Measurements from ENCODE around the gene TTBK1. TPM values are rescaled to one million over a fixed set of nuclear protein-coding genes. Genes with fewer than 3 reads are reported as not detected.
A peak's percentile ranks its signal among the peaks of the same experiment; 100 is the strongest.

The TTBK1 gene
- total and polyA plus RNA-seq, 9 donors, result 0.03 to 0.11 (median 0.06) TPM; not detected in 6

DNA sequence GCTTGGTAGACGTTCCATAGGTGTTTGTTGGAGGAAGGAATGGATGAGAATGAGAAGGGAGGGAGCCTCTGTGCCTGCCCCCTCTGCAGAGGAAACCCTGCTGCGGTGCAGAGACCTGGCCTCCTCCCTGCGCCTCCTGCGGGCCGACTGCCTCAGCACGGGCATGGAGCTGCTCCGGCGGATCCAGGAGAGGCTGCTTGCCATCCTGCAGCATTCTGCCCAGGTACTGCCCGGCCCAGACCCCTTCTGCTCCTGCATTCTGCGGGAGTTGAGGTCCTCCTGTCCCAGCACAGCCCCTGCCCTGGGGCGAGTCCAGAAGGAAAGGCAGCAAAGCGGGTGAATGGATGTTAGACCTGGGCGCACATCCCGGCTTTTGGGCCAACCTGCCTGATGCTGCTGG lies 20.1 kb upstream of the TTBK1 start:
- 78 to 87% (median 80%) methylated on average over 14 of the region's 14 CpGs for WGBS, 3 donors
- Histone ChIP-seq H3K9me3 (no peaks in the 10 kb centered on the region), H3K27me3 (no peaks in the 10 kb centered on the region), H3K36me3 (no peaks in the 10 kb centered on the region), H3K4me1 (ENCODE audit: insufficient read depth) (no peaks in the 10 kb centered on the region), H3K4me3 (no peak overlapping the region), H3K27ac (no peak overlapping the region)
- no peak for TF ChIP-seq POLR2A (IDR thresholded peaks at IDR 0.05)
- TF ChIP-seq, protein P1, sequence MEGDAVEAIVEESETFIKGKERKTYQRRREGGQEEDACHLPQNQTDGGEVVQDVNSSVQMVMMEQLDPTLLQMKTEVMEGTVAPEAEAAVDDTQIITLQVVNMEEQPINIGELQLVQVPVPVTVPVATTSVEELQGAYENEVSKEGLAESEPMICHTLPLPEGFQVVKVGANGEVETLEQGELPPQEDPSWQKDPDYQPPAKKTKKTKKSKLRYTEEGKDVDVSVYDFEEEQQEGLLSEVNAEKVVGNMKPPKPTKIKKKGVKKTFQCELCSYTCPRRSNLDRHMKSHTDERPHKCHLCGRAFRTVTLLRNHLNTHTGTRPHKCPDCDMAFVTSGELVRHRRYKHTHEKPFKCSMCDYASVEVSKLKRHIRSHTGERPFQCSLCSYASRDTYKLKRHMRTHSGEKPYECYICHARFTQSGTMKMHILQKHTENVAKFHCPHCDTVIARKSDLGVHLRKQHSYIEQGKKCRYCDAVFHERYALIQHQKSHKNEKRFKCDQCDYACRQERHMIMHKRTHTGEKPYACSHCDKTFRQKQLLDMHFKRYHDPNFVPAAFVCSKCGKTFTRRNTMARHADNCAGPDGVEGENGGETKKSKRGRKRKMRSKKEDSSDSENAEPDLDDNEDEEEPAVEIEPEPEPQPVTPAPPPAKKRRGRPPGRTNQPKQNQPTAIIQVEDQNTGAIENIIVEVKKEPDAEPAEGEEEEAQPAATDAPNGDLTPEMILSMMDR (IDR thresholded peaks at IDR 0.05), result no peak
- no peak for TF ChIP-seq EP300 (IDR thresholded peaks at IDR 0.05)
- DNase-seq, result peak in 1 of 5 donors; percentile 17
- intact Hi-C loops (cut with DNase I), result loop anchor here in 1 of 4 donors (10.0 kb wide), 1 partner anchor 282 kb away; no protein-coding TSS in a partner anchor

DNA sequence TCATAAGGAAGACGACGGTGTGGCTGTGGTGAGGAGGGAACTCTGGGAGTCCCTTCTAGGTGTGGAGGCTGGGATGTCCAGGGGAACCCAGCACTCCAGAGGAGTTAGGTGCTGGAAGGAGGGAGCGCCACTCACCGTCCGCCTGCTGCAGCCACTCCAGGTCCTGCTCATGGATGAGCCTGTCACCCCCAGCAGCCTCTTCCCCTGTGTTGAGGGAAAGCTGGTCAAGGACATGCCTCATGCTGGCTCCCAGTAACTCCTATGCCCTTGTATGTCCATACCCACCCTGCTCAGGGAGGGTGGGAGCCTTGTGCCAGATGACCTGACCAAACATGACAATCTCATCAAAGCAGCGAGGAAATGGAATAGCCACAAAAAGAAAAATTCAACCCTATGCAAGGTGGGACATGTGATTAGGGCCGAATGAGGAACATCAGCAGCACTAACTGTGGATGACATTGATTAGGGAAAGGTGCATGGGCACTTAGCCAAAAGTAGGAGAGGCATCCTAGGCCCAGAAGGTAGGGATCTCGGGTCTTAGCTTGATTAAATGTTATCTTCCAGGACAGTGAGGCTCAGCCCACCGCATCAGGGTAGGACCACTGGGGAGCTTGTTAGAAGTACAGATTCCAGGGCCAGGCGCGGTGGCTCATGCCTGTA lies 17.0 kb upstream of the TTBK1 start:
- no peak for TF ChIP-seq POLR2A (IDR thresholded peaks at IDR 0.05)
- intact Hi-C loops (cut with DNase I), result loop anchor here in 1 of 4 donors (10.0 kb wide), 1 partner anchor 278 kb away; no protein-coding TSS in a partner anchor
- H3K4me3 ChIP-seq, result no peak overlapping the region
- H3K4me1 ChIP-seq (ENCODE audit: insufficient read depth), result peaks cover 3% of the 10 kb centered on the region
- H3K27me3 ChIP-seq, result no peaks in the 10 kb centered on the region
- no peak overlapping the region for H3K27ac ChIP-seq
- 85 to 93% (median 91%) methylated on average over 11 of the region's 11 CpGs for whole genome bisulfite sequencing, 3 donors
- no peaks in the 10 kb centered on the region for H3K9me3 ChIP-seq
- peak in 1 of 5 donors; percentile 3 for DNase-seq
- no peaks in the 10 kb centered on the region for H3K36me3 ChIP-seq

DNA sequence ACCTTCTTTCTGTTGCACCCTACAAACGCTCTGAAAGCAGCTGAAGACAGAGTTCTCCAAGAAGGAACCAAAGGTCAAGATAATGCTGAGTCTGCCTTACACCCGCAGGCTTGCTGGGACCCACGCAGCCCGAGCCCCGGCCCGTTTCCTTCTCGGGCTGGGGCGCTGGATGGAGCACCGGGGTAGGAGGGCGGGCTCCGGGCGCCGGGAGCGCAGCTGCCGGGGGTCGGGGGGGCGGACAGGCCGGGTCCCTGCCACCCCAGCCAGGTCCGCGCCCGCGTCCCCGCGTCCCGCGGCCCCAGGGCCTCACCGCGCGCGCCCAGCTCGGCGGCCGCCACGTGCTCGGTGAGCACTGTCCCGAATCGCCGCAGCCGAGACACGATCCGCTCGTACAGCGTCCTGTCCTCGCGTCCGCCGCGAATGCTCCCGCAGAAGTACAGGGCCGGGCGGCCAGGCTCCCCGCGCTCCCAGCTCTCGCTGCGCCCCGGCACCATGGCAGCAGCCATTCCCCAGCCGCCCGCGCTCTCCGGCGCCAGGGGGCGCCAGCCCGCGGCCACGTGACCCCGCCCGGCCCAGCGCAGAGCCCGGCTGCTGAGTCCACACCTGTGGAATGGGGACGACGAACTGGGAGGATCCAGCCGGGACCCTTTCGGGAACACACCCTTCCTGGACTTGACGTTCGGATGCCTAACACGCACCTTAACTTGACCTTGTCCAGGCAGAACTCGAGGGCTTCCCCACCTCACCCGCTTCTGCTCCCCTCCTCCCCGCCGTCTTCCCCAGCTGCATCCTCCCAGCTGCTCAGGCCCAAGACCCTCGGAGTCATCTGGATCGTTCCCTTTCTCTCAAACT lies 14.1 kb upstream of the TTBK1 start, which contains the start of gene DNPH1:
Gene DNPH1, minus strand, starts transcription at position 531 of the 852 bp plus-strand sequence. Its CDS starts 25 bp downstream, at position 506.
- peak; percentile 33 for TF ChIP-seq POLR2A (IDR thresholded peaks at IDR 0.05)
- TF ChIP-seq, protein P1 (IDR thresholded peaks at IDR 0.05), result peak; percentile 89 to 96 (median 96)
- no peak for TF ChIP-seq EP300 (IDR thresholded peaks at IDR 0.05)
- 1 to 3% (median 1%) methylated on average over 35 to 82 of the region's 82 CpGs for WGBS, 3 donors
- peak; percentile 75 to 89 (median 81) for DNase-seq
- Histone ChIP-seq H3K4me1 (ENCODE audit: insufficient read depth) (peaks cover 3% of the 10 kb centered on the region), H3K9me3 (no peaks in the 10 kb centered on the region), H3K27ac (peak within 1 kb of the TSS; percentile 33 to 64), H3K36me3 (no peaks in the 10 kb centered on the region), H3K27me3 (no peaks in the 10 kb centered on the region), H3K4me3 (peak within 1 kb of the TSS; percentile 59)
- intact Hi-C loops (cut with DNase I), result loop anchor here in 1 of 4 donors (10.0 kb wide), 1 partner anchor 276 kb away; no protein-coding TSS in a partner anchor

DNA sequence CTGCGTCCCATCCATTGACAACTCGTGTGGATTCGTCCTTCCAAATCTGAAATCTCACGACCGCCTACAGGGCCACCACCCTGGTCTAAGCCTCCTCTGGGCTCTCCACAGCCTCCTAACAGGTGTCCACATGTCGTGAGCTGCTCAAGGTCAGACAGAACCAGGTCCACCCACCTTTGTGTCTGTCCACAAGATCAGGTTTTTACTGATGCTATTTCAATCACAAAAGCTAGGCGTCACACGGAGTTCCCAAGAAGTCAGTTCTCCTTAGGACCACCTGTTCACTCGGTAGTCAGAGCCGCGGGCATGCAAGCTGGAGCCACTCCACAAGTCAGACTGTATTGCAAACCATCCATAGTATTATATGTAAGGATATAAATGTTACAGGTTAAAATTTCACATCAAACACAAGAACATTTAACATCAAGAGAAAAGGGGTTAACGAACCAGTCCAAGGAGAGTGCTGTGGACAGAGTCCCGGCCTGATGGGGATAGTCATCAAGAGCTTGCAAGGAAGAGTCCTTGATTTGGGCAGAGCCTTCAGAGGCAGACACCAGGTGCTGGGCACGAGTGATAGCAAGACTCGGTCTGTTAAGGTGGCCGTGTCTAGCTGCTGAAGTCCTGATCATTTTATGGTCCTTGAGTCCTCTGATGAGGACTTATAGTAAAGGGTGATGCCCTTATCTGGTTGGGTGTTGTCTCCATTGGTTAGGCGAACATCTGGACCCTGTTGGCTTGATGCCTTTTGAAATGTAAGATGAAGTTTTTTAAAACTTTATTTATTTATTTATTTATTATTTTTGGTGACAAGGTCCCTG lies 13.3 kb upstream of the TTBK1 start:
- WGBS, 3 donors, result 58 to 68% (median 61%) methylated on average over 17 of the region's 17 CpGs
- TF ChIP-seq EP300 (IDR thresholded peaks at IDR 0.05), result no peak
- TF ChIP-seq, protein P1 (IDR thresholded peaks at IDR 0.05), result no peak
- no peak for TF ChIP-seq POLR2A (IDR thresholded peaks at IDR 0.05)
- intact Hi-C loops (cut with DNase I), result loop anchor here in 1 of 4 donors (10.0 kb wide), 1 partner anchor 275 kb away; no protein-coding TSS in a partner anchor

More for the DNA sequence above, 13.3 kb upstream of the TTBK1 start:
- Histone ChIP-seq H3K36me3 (no peaks in the 10 kb centered on the region), H3K27ac (peak overlapping the region in 1 of 2 donors; percentile 64), H3K4me1 (ENCODE audit: insufficient read depth) (peaks cover 3% of the 10 kb centered on the region), H3K27me3 (no peaks in the 10 kb centered on the region), H3K4me3 (peak overlapping the region; percentile 59), H3K9me3 (no peaks in the 10 kb centered on the region)
- DNase-seq, result no peak
